Measurements from ENCODE around the gene OSBPL2.

- TF ChIP-seq CTCF (IDR thresholded peaks at IDR 0.05) (no peak), EP300 (IDR thresholded peaks at IDR 0.05) (no peak)
Observed at GRCh38 chr20:62227977-62228958, 10.1 kb upstream of the OSBPL2 start.
